Left ventricle myocardium inferior (tissue), 1 donor: ENCODE measurements around the gene TCN2. TPM values are rescaled to one million over a fixed set of nuclear protein-coding genes. Genes with fewer than 3 reads are reported as not detected.

Experiments used
- DNase-seq: peaks from one replicate; pipeline ENCODE4 v3.0.0-alpha.2; 2020
- H3K27ac ChIP-seq: fragments of 200-600 bp; replicated peaks from 2 replicates; pipeline ENCODE4 v1.8.0; 2021
- H3K27me3 ChIP-seq: fragments of 200-600 bp; 2 replicates; pipeline ENCODE4 v1.8.0; 2021; ENCODE audit warnings: low read depth
- H3K36me3 ChIP-seq: fragments of 200-600 bp; 2 replicates; pipeline ENCODE4 v1.8.0; 2021
- H3K4me1 ChIP-seq: fragments of 200-600 bp; 2 replicates; pipeline ENCODE4 v1.8.0; 2021
- H3K4me3 ChIP-seq: fragments of 200-600 bp; 2 replicates; pipeline ENCODE4 v1.8.0; 2021; ENCODE audit warnings: mild to moderate bottlenecking, moderate library complexity
- H3K9me3 ChIP-seq: fragments of 200-600 bp; replicated peaks from 2 replicates; pipeline ENCODE4 v1.8.0; 2021
- intact Hi-C: fragments of 100-400 bp; cut with micrococcal nuclease; formaldehyde crosslinking; loops from one replicate; pipeline ENCODE4 v1.11.0; 2022
- total RNA-seq: library from RNA; stranded (reverse); fragmentation: NEBNext Ultra II Directional; extraction: Animal tissue kit (Norgen Biotek cat#: 25700); gene quantifications from one replicate; pipeline ENCODE4 v1.2.1, GENCODE V29; 2021
- TF ChIP-seq, protein P1 (sequence below): fragments of 200-600 bp; IDR thresholded peaks from 2 replicates; pipeline ENCODE4 v1.8.0; 2021; ENCODE audit warnings: antibody characterized with exemption, mild to moderate bottlenecking, borderline replicate concordance
- donor health status: DM: no; HTN: yes; CAD: no; lungs with severe emphysema.

TCN2 gene
- total RNA-seq, 1 donor from 2014 or later, result 14.1 TPM

DNA sequence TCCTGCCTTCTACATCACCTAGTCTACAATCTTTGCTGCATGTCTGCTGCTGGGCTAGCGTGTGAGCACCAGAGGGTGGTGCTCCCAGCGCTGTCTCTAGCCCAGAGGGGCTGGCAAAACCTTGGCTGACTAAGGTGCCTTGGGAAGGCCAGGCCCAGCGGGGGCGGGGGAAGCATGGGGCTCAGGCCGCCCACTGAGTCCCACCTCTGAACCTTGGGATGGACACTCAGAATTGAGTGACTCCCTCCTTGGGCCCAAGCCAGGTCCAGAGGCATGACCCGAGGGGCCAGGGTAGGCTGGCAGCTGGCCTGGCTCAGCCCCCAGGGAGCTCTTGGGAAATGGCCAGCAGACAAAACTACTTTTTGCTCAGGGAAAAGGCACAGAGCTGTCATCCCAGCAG lies 24.9 kb upstream of the TCN2 start:
- TF ChIP-seq, protein P1, sequence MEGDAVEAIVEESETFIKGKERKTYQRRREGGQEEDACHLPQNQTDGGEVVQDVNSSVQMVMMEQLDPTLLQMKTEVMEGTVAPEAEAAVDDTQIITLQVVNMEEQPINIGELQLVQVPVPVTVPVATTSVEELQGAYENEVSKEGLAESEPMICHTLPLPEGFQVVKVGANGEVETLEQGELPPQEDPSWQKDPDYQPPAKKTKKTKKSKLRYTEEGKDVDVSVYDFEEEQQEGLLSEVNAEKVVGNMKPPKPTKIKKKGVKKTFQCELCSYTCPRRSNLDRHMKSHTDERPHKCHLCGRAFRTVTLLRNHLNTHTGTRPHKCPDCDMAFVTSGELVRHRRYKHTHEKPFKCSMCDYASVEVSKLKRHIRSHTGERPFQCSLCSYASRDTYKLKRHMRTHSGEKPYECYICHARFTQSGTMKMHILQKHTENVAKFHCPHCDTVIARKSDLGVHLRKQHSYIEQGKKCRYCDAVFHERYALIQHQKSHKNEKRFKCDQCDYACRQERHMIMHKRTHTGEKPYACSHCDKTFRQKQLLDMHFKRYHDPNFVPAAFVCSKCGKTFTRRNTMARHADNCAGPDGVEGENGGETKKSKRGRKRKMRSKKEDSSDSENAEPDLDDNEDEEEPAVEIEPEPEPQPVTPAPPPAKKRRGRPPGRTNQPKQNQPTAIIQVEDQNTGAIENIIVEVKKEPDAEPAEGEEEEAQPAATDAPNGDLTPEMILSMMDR, result no peak
- Histone ChIP-seq H3K9me3 (no peaks in the 10 kb centered on the region), H3K4me1 (no peaks in the 10 kb centered on the region), H3K36me3 (peaks cover 100% of the 10 kb centered on the region), H3K27me3 (no peaks in the 10 kb centered on the region), H3K4me3 (no peak overlapping the region), H3K27ac (no peak overlapping the region)
- no peak for DNase-seq
- intact Hi-C loops, result no loop called here

DNA sequence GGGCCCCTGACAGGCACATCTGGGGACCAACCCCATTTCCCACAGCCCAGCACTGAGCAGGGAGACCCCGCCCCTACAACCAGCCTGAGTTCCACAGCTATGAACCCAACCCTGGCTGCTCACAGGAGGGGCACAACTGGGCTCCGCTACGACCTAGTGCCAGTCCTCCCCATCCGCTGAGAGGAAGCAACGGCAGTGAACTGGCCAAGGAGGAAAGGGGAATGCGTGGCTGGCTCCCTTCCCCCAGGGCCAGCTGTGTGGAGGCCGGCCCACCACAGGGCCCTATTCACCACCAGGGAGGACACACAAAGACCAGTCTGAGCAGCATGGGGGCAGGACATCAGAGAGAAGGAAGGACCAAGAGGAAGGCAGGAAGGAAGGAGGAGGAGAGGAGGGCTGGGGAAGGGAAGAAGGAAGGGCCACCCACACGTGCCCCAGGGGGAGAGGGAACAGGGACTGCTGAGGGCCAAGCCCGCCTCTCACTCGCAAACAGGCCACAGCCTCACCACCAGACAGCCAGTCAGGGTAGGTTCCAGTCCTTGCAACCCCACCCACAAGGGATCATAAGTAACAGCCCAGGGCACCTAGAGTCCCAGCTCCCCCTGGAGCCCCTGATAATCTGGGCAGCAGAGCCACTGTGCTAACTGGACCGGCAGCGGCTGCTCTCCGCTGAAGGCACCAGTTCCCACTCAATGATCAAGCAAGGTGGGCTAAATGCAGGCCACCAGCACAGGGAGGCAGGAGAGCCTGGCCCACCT lies 24.0 kb upstream of the TCN2 start:
- Histone ChIP-seq H3K27ac (peak overlapping the region; percentile 19), H3K36me3 (peaks cover 100% of the 10 kb centered on the region), H3K27me3 (no peaks in the 10 kb centered on the region), H3K4me3 (no peak overlapping the region), H3K9me3 (no peaks in the 10 kb centered on the region), H3K4me1 (no peaks in the 10 kb centered on the region)
- TF ChIP-seq, protein P1, result no peak
- intact Hi-C loops, result no loop called here
- no peak for DNase-seq

DNA sequence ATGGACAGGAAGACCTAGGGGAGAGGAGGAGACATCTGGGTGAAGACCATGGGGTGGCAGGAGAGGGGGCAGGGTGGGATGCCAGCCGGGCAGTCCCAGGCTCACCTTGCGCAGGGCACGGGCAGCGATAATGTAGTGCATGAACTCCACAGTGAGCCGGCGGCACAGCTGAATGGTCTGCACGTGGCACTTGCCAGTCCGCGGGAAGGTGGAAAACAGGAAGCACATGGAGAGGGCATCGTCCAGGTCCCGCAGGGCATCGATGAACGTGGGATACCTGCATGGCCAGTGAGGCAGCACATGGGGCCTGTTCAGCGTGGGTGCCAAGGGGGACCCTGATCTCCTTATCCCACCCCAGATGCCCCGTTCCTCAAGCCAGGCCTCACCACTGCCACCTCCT lies 22.5 kb upstream of the TCN2 start:
- DNase-seq, result no peak
- intact Hi-C loops, result no loop called here
- H3K9me3 ChIP-seq, result no peaks in the 10 kb centered on the region
- TF ChIP-seq, protein P1, result no peak
- no peak overlapping the region for H3K27ac ChIP-seq
- no peaks in the 10 kb centered on the region for H3K4me1 ChIP-seq
- H3K4me3 ChIP-seq, result no peak overlapping the region
- H3K27me3 ChIP-seq, result no peaks in the 10 kb centered on the region
- H3K36me3 ChIP-seq, result peaks cover 100% of the 10 kb centered on the region

DNA sequence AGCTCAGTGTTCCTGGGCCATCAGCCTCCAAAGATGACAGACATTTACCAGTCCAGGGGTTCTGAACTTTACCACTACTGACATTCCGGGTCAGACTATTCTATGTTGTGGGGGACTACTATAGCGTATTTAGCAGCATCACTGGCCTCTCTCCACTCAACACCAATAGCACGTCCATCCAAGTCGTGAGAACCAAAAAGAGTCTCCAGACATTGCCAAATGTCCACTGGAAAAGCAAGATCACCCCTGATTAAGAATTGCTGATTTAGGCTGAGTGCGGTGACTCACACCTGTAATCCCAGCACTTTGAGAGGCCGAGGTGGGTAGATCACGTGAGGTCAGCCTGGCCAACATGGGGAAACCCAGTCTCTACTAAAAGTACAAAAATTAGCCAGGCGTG lies 20.6 kb upstream of the TCN2 start:
- Histone ChIP-seq H3K4me1 (peaks cover 17% of the 10 kb centered on the region), H3K36me3 (peaks cover 80% of the 10 kb centered on the region), H3K4me3 (no peak overlapping the region), H3K27ac (no peak overlapping the region), H3K9me3 (no peaks in the 10 kb centered on the region), H3K27me3 (no peaks in the 10 kb centered on the region)
- intact Hi-C loops, result no loop called here
- no peak for DNase-seq
- TF ChIP-seq, protein P1, result no peak

DNA sequence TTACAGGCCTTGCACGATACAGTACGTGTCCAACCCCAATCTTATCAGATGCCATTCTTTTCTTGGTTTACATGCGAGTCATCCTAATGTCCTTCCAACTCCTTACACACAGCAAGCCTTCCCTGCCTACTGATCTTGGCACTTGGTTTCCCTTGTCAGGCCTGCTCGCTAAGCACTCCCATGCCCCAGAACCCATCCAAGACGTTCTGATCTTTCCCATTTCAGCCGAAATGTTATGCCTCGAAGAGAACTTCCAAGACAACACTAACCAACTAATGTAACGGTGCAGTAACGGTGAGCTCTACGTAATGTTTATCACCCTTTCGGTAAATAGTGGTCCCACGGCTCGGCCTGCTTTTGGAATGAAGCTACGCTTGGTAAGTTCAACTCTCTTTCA lies 15.8 kb upstream of the TCN2 start:
- Histone ChIP-seq H3K27ac (peak overlapping the region; percentile 91), H3K36me3 (peaks cover 32% of the 10 kb centered on the region), H3K9me3 (no peaks in the 10 kb centered on the region), H3K4me1 (peaks cover 25% of the 10 kb centered on the region), H3K27me3 (no peaks in the 10 kb centered on the region), H3K4me3 (peak overlapping the region; percentile 94)
- intact Hi-C loops, result no loop called here
- DNase-seq, result no peak
- TF ChIP-seq, protein P1, result no peak
